Liver (tissue), 3 donors: ENCODE data around the gene TOP3A.

Experiments used
- CTCF ChIP-seq: fragments of 150-350 bp; IDR thresholded peaks from 2 replicates; pipeline ENCODE4 v1.5.1; 2017; ENCODE audit warnings: improper control_type of control experiment, low read depth, low read length; ENCODE audit not compliant: missing input control
- GABPA ChIP-seq, 2 donors: IDR thresholded peaks in 1 of 2; conservative IDR thresholded peaks in 1 of 2; 2 replicates each; pipeline ENCODE4 v1.6.1; 2016; ENCODE audit warnings: antibody characterized with exemption in 2 of 2, mild to moderate bottlenecking in 1 of 2, moderate library complexity in 1 of 2
- JUND ChIP-seq, 2 donors: IDR thresholded peaks; 2 replicates each; pipeline ENCODE4 v1.6.1; 2016; ENCODE audit warnings: antibody characterized with exemption in 2 of 2
- RAD21 ChIP-seq, 2 donors: IDR thresholded peaks; 2 replicates each; pipeline ENCODE4 v1.6.1; 2016; ENCODE audit warnings: antibody characterized with exemption in 2 of 2, mild to moderate bottlenecking in 2 of 2
- RXRA ChIP-seq, 2 donors: IDR thresholded peaks; 2 replicates each; pipeline ENCODE4 v1.6.1; 2017 to 2018; ENCODE audit warnings: antibody characterized with exemption in 2 of 2, mild to moderate bottlenecking in 1 of 2
- SP1 ChIP-seq: IDR thresholded peaks from 2 replicates; pipeline ENCODE4 v1.6.1; 2018; ENCODE audit warnings: antibody characterized with exemption, mild to moderate bottlenecking
- TAF1 ChIP-seq: conservative IDR thresholded peaks from 2 replicates; pipeline ENCODE4 v1.6.1; 2016; ENCODE audit warnings: antibody characterized with exemption, mild to moderate bottlenecking
- TF ChIP-seq, protein P1 (sequence below): IDR thresholded peaks from 2 replicates; pipeline ENCODE4 v1.6.1; 2016; ENCODE audit warnings: antibody characterized with exemption
- donor health status: healthy.
- donor health status: healthy.

GRCh38 chr17:18328643-18329204 lies 13.9 kb upstream of the TOP3A start:
- TF ChIP-seq TAF1 (no peak), CTCF (no peak), GABPA (IDR thresholded peaks at IDR 0.05 in 1 of 2, conservative IDR thresholded peaks at IDR 0.05 in 1 of 2) (no peak), SP1 (no peak), RAD21 (IDR thresholded peaks at IDR 0.05) (no peak), JUND (IDR thresholded peaks at IDR 0.05) (no peak), RXRA (IDR thresholded peaks at IDR 0.05) (no peak)
- TF ChIP-seq, protein P1, sequence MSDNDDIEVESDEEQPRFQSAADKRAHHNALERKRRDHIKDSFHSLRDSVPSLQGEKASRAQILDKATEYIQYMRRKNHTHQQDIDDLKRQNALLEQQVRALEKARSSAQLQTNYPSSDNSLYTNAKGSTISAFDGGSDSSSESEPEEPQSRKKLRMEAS: no peak
